DOHH2 (cell line): ENCODE measurements around the gene APOL3.

Experiments used
- H3F3A ChIP-seq: fragments of 200-600 bp; sonication (generic), shearing (Covaris generic); 2 replicates; pipeline ENCODE4 v1.6.0; 2016; ENCODE audit warnings: antibody characterized with exemption, mild to moderate bottlenecking; ENCODE audit not compliant: control insufficient read depth, insufficient read depth
- H3K27ac ChIP-seq: fragments of 200-600 bp; sonication (generic); 2 replicates; pipeline ENCODE4 v1.5.1; 2014; ENCODE audit warnings: low read depth, mild to moderate bottlenecking, low read length, moderate library complexity
- H3K27me3 ChIP-seq: fragments of 200-600 bp; sonication (generic); 2 replicates; pipeline ENCODE4 v1.6.1; 2014; ENCODE audit warnings: mild to moderate bottlenecking, low read length, mixed read lengths; ENCODE audit not compliant: control insufficient read depth
- H3K36me3 ChIP-seq: fragments of 200-600 bp; sonication (generic); 2 replicates; pipeline ENCODE4 v1.6.1; 2014; ENCODE audit warnings: mild to moderate bottlenecking, low read length, moderate library complexity, mixed read lengths; ENCODE audit not compliant: control insufficient read depth
- H3K4me1 ChIP-seq: fragments of 200-600 bp; sonication (generic); 2 replicates; pipeline ENCODE4 v1.6.1; 2014; ENCODE audit warnings: mild to moderate bottlenecking, low read length, mixed read lengths; ENCODE audit not compliant: control insufficient read depth
- H3K4me2 ChIP-seq: fragments of 200-600 bp; sonication (generic); 2 replicates; pipeline ENCODE4 v1.6.0; 2014; ENCODE audit warnings: mild to moderate bottlenecking, low read length, moderate library complexity
- H3K4me3 ChIP-seq: fragments of 200-600 bp; sonication (generic); 2 replicates; pipeline ENCODE4 v1.5.1; 2014; ENCODE audit warnings: mild to moderate bottlenecking, low read length, mixed read lengths
- H3K79me2 ChIP-seq: fragments of 200-600 bp; sonication (generic); 2 replicates; pipeline ENCODE4 v1.6.1; 2014; ENCODE audit warnings: mild to moderate bottlenecking, low read length, mixed read lengths; ENCODE audit not compliant: control insufficient read depth
- H3K9me2 ChIP-seq: fragments of 200-600 bp; sonication (generic); replicated peaks from 2 replicates; pipeline ENCODE4 v1.6.1; 2014; ENCODE audit warnings: mild to moderate bottlenecking, low read length, mixed read lengths; ENCODE audit not compliant: control insufficient read depth
- H3K9me3 ChIP-seq: fragments of 200-600 bp; sonication (generic); 2 replicates; pipeline ENCODE4 v1.6.1; 2014; ENCODE audit warnings: antibody characterized with exemption, low read length, mixed read lengths; ENCODE audit not compliant: control insufficient read depth, insufficient read depth
- H4K20me1 ChIP-seq: fragments of 200-600 bp; sonication (generic); 2 replicates; pipeline ENCODE4 v1.6.0; 2014; ENCODE audit warnings: low read depth, mild to moderate bottlenecking, antibody characterized with exemption, low read length, moderate library complexity; ENCODE audit not compliant: control insufficient read depth, insufficient read depth
- CTCF ChIP-seq: fragments of 200-600 bp; sonication (generic); IDR thresholded peaks from one replicate; pipeline ENCODE4 v1.5.1; 2014; ENCODE audit warnings: antibody characterized with exemption, mild to moderate bottlenecking, low read depth, low read length; ENCODE audit not compliant: poor library complexity, severe bottlenecking
- EZH2phosphoT487 ChIP-seq: fragments of 200-600 bp; sonication (generic); IDR thresholded peaks from 2 replicates; pipeline ENCODE4 v1.6.1; 2017; ENCODE audit warnings: borderline replicate concordance, mild to moderate bottlenecking, antibody characterized with exemption, low read length, moderate library complexity, mixed read lengths

The APOL3 gene

GRCh38 chr22:36125994-36126531, 34.5 kb downstream of the APOL3 start:
- no peaks in the 10 kb centered on the region for H3K79me2 ChIP-seq
- no peaks in the 10 kb centered on the region for H4K20me1 ChIP-seq
- no peaks in the 10 kb centered on the region for H3K36me3 ChIP-seq
- H3K4me1 ChIP-seq = peaks cover 10% of the 10 kb centered on the region
- 0 out of 2 replicates have a peak, but pooled peaks cover 2% of the 10 kb centered on the region for H3F3A ChIP-seq
- 0 out of 2 replicates have a peak, but pooled peaks cover 2% of the 10 kb centered on the region for H3K27me3 ChIP-seq
- no peak overlapping the region for H3K27ac ChIP-seq
- H3K9me3 ChIP-seq = no peaks in the 10 kb centered on the region
- no peak overlapping the region for H3K4me2 ChIP-seq
- H3K9me2 ChIP-seq = no peaks in the 10 kb centered on the region
- H3K4me3 ChIP-seq = no peak overlapping the region
- no peak for TF ChIP-seq CTCF
- TF ChIP-seq EZH2phosphoT487 = no peak

- no peak for TF ChIP-seq EZH2phosphoT487
- TF ChIP-seq CTCF = no peak
- 0 out of 2 replicates have a peak, but pooled peaks cover 2% of the 10 kb centered on the region for H3F3A ChIP-seq
- H3K36me3 ChIP-seq = no peaks in the 10 kb centered on the region
- no peaks in the 10 kb centered on the region for H3K9me3 ChIP-seq
- peaks cover 10% of the 10 kb centered on the region for H3K4me1 ChIP-seq
- no peaks in the 10 kb centered on the region for H4K20me1 ChIP-seq
- no peak overlapping the region for H3K4me3 ChIP-seq
- H3K79me2 ChIP-seq = no peaks in the 10 kb centered on the region
- H3K4me2 ChIP-seq = no peak overlapping the region
- no peaks in the 10 kb centered on the region for H3K9me2 ChIP-seq
- no peak overlapping the region for H3K27ac ChIP-seq
- 0 out of 2 replicates have a peak, but pooled peaks cover 2% of the 10 kb centered on the region for H3K27me3 ChIP-seq
These were observed 35.1 kb downstream of the APOL3 start for GRCh38 chr22:36125434-36125833.

- H3K9me2 ChIP-seq = no peaks in the 10 kb centered on the region
- H3F3A ChIP-seq = 0 out of 2 replicates have a peak, but pooled peaks cover 2% of the 10 kb centered on the region
- no peak overlapping the region for H3K4me2 ChIP-seq
- no peaks in the 10 kb centered on the region for H4K20me1 ChIP-seq
- TF ChIP-seq EZH2phosphoT487 (no peak), CTCF (no peak)
- H3K79me2 ChIP-seq = no peaks in the 10 kb centered on the region
- peaks cover 10% of the 10 kb centered on the region for H3K4me1 ChIP-seq
- H3K4me3 ChIP-seq = no peak overlapping the region
- H3K36me3 ChIP-seq = no peaks in the 10 kb centered on the region
- no peak overlapping the region for H3K27ac ChIP-seq
- H3K27me3 ChIP-seq = 0 out of 2 replicates have a peak, but pooled peaks cover 2% of the 10 kb centered on the region
- H3K9me3 ChIP-seq = no peaks in the 10 kb centered on the region
These were observed 35.9 kb downstream of the APOL3 start for GRCh38 chr22:36124666-36125065.
